K562 (cell line): ENCODE measurements around the gene PLGRKT. TPM values are rescaled to one million over a fixed set of nuclear protein-coding genes. Genes with fewer than 3 reads are reported as not detected.

ENCODE experiments used
- ATAC-seq: fragments of 200-7000 bp; cut with Tn5 transposase; 3 replicates; pipeline ENCODE4 v1.9.1; 2020; ENCODE audit warnings: moderate library complexity
- BruUV-seq: library from RNA; stranded (reverse); fragments of 400-500 nt; replicated peaks from 2 replicates; lab custom pipeline; 2021; lab: Mats Ljungman, UMichigan
- CTCF ChIA-PET: fragments of 300-600 bp; formaldehyde crosslinking; extraction: SDS; loops from one replicate; lab custom pipeline; 2021; ENCODE audit warnings: low intra/inter-chr PET ratio; lab: Yijun Ruan, JAX
- POLR2A ChIA-PET: fragments of 300-600, 350-650 bp; sonication (Branson Sonifier 250); formaldehyde crosslinking; extraction: SDS; loops from one replicate; lab custom pipeline; 2021; ENCODE audit warnings: antibody characterized with exemption, inconsistent platforms; lab: Yijun Ruan, JAX
- DNase-seq, 4 experiments: peaks; one replicate each; pipeline versions ENCODE4 v3.0.0 to v3.0.0-alpha.2; 2011 to 2018; ENCODE audit warnings: low spot score in 3 of 4, mixed read lengths in 3 of 4; ENCODE audit errors: extremely low read depth in 1 of 4
- FAIRE-seq: peaks from 2 replicates; lab custom pipeline; 2011; peaks lifted over from hg19 to GRCh38; lab: Jason Lieb, UNC
- H2AFZ ChIP-seq: 2 replicates; pipeline ENCODE4 v1.6.0; 2011; ENCODE audit warnings: low read depth, low read length, control low read depth, inconsistent platforms
- H3K27ac ChIP-seq: fragments of 200-600 bp; 3 replicates; pipeline ENCODE4 v1.8.0; 2011; ENCODE audit warnings: low read depth, mild to moderate bottlenecking, control low read depth, inconsistent platforms, low read length, moderate library complexity, mixed read lengths; ENCODE audit errors: extremely low read depth
- H3K27me3 ChIP-seq, 2 experiments: fragments of 300-600 bp in 1 of 2; 2 replicates in 1 of 2; 3 replicates in 1 of 2; pipeline versions ENCODE4 v1.6.0 to v1.8.0; 2011; ENCODE audit warnings: inconsistent platforms in 2 of 2, low read length in 2 of 2, mild to moderate bottlenecking in 1 of 2, mixed read lengths in 1 of 2, moderate library complexity in 1 of 2; ENCODE audit not compliant: control insufficient read depth in 2 of 2, insufficient read depth in 2 of 2
- H3K36me3 ChIP-seq: fragments of 300-600 bp; 3 replicates; pipeline ENCODE4 v1.8.0; 2011; ENCODE audit warnings: mild to moderate bottlenecking, low read length, inconsistent platforms; ENCODE audit not compliant: control insufficient read depth, insufficient read depth
- H3K4me1 ChIP-seq, 2 experiments: fragments of 200-600 bp in 1 of 2; replicated peaks in 1 of 2; 2 replicates in 1 of 2; 3 replicates in 1 of 2; pipeline versions ENCODE4 v1.5.1 to v1.8.0; 2011; ENCODE audit warnings: inconsistent platforms in 2 of 2, low read length in 2 of 2, mild to moderate bottlenecking in 1 of 2, mixed read lengths in 1 of 2, moderate library complexity in 1 of 2; ENCODE audit not compliant: control insufficient read depth in 2 of 2, insufficient read depth in 2 of 2
- H3K4me2 ChIP-seq: 2 replicates; pipeline ENCODE4 v1.6.1; 2011; ENCODE audit warnings: low read length, control low read depth, inconsistent platforms, mixed read lengths; ENCODE audit not compliant: insufficient read depth
- H3K4me3 ChIP-seq: fragments of 200-600 bp; sonication (generic), shearing (Covaris generic); 2 replicates; pipeline ENCODE4 v1.5.1; 2016; ENCODE audit warnings: control low read depth, inconsistent platforms
- H3K79me2 ChIP-seq: fragments of 200-600 bp; 3 replicates; pipeline ENCODE4 v1.8.0; 2011; ENCODE audit warnings: low read length, inconsistent platforms; ENCODE audit not compliant: control insufficient read depth, insufficient read depth
- H3K9ac ChIP-seq, 2 experiments: 2 replicates each; pipeline versions ENCODE4 v1.6.0 to v1.6.1; 2011; ENCODE audit warnings: low read depth in 2 of 2, low read length in 2 of 2, control low read depth in 1 of 2, inconsistent platforms in 1 of 2, mild to moderate bottlenecking in 1 of 2, mixed read lengths in 1 of 2; ENCODE audit not compliant: insufficient read depth in 1 of 2
- H3K9me1 ChIP-seq: one replicate; pipeline ENCODE4 v1.6.0; 2011; ENCODE audit warnings: inconsistent platforms, mild to moderate bottlenecking, low read length, moderate library complexity; ENCODE audit not compliant: control insufficient read depth, insufficient read depth
- H3K9me3 ChIP-seq: replicated peaks from 2 replicates; pipeline ENCODE4 v1.5.1; 2011; ENCODE audit warnings: low read depth, low read length, inconsistent platforms; ENCODE audit not compliant: control insufficient read depth, insufficient read depth
- H4K20me1 ChIP-seq: replicated peaks from 2 replicates; pipeline ENCODE4 v1.6.1; 2011; ENCODE audit warnings: low read length, inconsistent platforms, mixed read lengths; ENCODE audit not compliant: control insufficient read depth, insufficient read depth
- ARID4B ChIP-seq: sonication (generic); formaldehyde crosslinking; IDR thresholded peaks from 2 replicates; pipeline ENCODE4 v1.8.0; 2022; ENCODE audit warnings: mild to moderate bottlenecking, missing genetic modification reagents
- CBX1 ChIP-seq: sonication (generic); IDR thresholded peaks from 2 replicates; pipeline ENCODE4 v1.6.1; 2016; ENCODE audit warnings: antibody characterized with exemption, low read depth, mild to moderate bottlenecking
- ESRRB ChIP-seq: fragments of 250-450 bp; sonication (Bioruptor Pico); IDR thresholded peaks from 2 replicates; pipeline ENCODE4 v1.5.0; 2020; ENCODE audit warnings: mild to moderate bottlenecking, moderate library complexity, borderline replicate concordance
- HNRNPL ChIP-seq: fragments of 200-400 bp; formaldehyde crosslinking; IDR thresholded peaks from 2 replicates; pipeline ENCODE4 v1.6.1; 2017; ENCODE audit warnings: low read depth, mild to moderate bottlenecking, low read length
- MTA2 ChIP-seq: fragments of 450-650 bp; IDR thresholded peaks from 2 replicates; pipeline ENCODE4 v1.6.1; 2016; ENCODE audit warnings: low read depth
- PRPF4 ChIP-seq: fragments of 200-400 bp; formaldehyde crosslinking; IDR thresholded peaks from one replicate; pipeline ENCODE4 v1.6.1; 2017; ENCODE audit warnings: low read length, low read depth, mild to moderate bottlenecking; ENCODE audit not compliant: insufficient read depth, poor library complexity, severe bottlenecking
- RBM25 ChIP-seq: fragments of 200-400 bp; formaldehyde crosslinking; IDR thresholded peaks from 2 replicates; pipeline ENCODE4 v1.6.1; 2018; ENCODE audit warnings: low read length, low read depth, moderate library complexity; ENCODE audit not compliant: severe bottlenecking
- ZBTB33 ChIP-seq: sonication (generic); formaldehyde crosslinking; IDR thresholded peaks from 2 replicates; pipeline ENCODE4 v1.8.1; 2023; ENCODE audit warnings: mild to moderate bottlenecking, missing genetic modification reagents
- ZBTB5 ChIP-seq: fragments of 450-650 bp; IDR thresholded peaks from 2 replicates; pipeline ENCODE4 v1.6.1; 2017; ENCODE audit warnings: antibody characterized with exemption
- WGBS: fragments of 100-300 bp; shearing (Covaris generic); methylation state at CpG from one replicate; pipeline ENCODE4 v1.1.6; 2016; ENCODE audit warnings: low coverage, mixed read lengths; ENCODE audit not compliant: insufficient coverage; ENCODE audit errors: missing lambda C conversion rate; 5-methylcytosine and 5-hydroxymethylcytosine counted together
- in situ Hi-C: fragments of 300-500 bp; cut with MboI; formaldehyde crosslinking; loops from 4 replicates; pipeline ENCODE4 v1.15.0; 2018; ENCODE audit warnings: inconsistent platforms, mixed read lengths
- intact Hi-C: fragments of 100-400 bp; cut with micrococcal nuclease; formaldehyde crosslinking; loops from 2 replicates; pipeline ENCODE4 v1.14.2; 2022
- polyA plus RNA-seq, 8 experiments: library from polyadenylated mRNA; depleted of rRNA in 4 of 8; stranded (reverse) in 5 of 8; unstranded in 3 of 8; fragments of >200 nt; fragmentation: Nextera tagmentation in 2 of 8; fragmentation: Illumina TruSeq in 1 of 8; extraction: Ambion mirVana in 2 of 8; extraction: Trizol in 1 of 8; gene quantifications; 2 replicates each; pipeline versions ENCODE4 v1.2.1 to v1.2.3, GENCODE V29; 2011 to 2014; ENCODE audit warnings: inconsistent platforms in 1 of 8, missing spikeins in 1 of 8
- total RNA-seq, 7 experiments: library from RNA; depleted of rRNA in 6 of 7; stranded (reverse); fragments of >200 nt in 6 of 7; fragmentation: Illumina TruSeq in 2 of 7; extraction: Trizol in 2 of 7; gene quantifications; 2 replicates each; pipeline versions ENCODE4 v1.2.1 to v1.2.3, GENCODE V29; 2011 to 2021; ENCODE audit warnings: low replicate concordance in 1 of 7

Gene PLGRKT
- total and polyA plus RNA-seq, 9 of the 15 experiments (the other 6 are each of a cell fraction or from before 2014, with no cell fraction given): 4.7 to 13.8 (median 6.5) TPM

GRCh38 chr9:5336688-5337087 is 101.0 kb downstream of the PLGRKT start:
- Histone ChIP-seq H3K36me3 (no peaks in the 10 kb centered on the region), H3K4me1 (no peaks in the 10 kb centered on the region), H3K27ac (no peak overlapping the region), H4K20me1 (no peaks in the 10 kb centered on the region), H3K4me3 (no peak overlapping the region), H3K27me3 (no peaks in the 10 kb centered on the region), H3K79me2 (no peaks in the 10 kb centered on the region), H2AFZ (no peak overlapping the region), H3K9ac (no peak overlapping the region), H3K9me1 (no peaks in the 10 kb centered on the region), H3K4me2 (no peak overlapping the region), H3K9me3 (no peaks in the 10 kb centered on the region)
- FAIRE-seq (no peak), DNase-seq (no peak), ATAC-seq (no peak)
- intact Hi-C loops: no loop called here
- 0% methylated on average over 3 of the region's 4 CpGs for WGBS
- BruUV-seq: no TSS peak
- ChIA-PET POLR2A (no interaction called here), CTCF (no interaction called here)
- in situ Hi-C loops: loop anchor here (5.0 kb wide), 1 partner anchor 34 kb away; the partner anchor contains the start of gene RLN2
- TF ChIP-seq ARID4B (CRISPR knock-in tag): no peak
- TF ChIP-seq ESRRB (CRISPR knock-in tag): no peak
- no peak for TF ChIP-seq HNRNPL
- no peak for TF ChIP-seq CBX1
- TF ChIP-seq PRPF4: no peak
- TF ChIP-seq MTA2: no peak
- no peak for TF ChIP-seq ZBTB5
- TF ChIP-seq RBM25: no peak
- no peak for TF ChIP-seq ZBTB33 (CRISPR knock-in tag)
